ENCODE data around the gene SELENOM.

Gene SELENOM, protein sequence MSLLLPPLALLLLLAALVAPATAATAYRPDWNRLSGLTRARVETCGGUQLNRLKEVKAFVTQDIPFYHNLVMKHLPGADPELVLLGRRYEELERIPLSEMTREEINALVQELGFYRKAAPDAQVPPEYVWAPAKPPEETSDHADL

GRCh38 chr22:31107178-31107893 is at the start of gene SELENOM:
SELENOM (minus strand) TSS chr22:31107568; CDS start chr22:31107505, 63 bp downstream.
- peak; percentile 98 for DNase-seq (ENCODE audit: low read depth)

- peak; percentile 34 for DNase-seq (ENCODE audit: low read depth)
These were observed 48.1 kb upstream of the SELENOM start for GRCh38 chr22:31155422-31155821.

DNA sequence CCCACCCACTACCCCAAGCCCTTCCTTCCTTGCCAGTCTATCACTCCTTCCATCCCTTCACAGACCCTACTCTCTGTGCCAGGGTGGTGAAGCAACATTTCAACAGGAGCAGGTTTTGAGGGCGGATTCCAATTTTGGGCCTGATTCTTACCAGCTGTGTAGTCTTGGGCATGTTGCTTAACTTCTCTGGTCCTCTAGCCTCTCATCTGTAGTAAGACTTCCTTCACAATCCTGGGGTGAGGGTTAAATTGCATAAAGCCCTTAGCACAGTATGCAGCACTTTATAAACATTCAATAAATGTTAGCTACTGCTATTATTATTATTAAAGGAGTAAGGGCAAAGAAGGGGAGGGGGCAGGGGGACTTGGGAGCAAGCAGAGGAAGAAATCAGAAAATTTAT is 47.6 kb upstream of the SELENOM start:
- DNase-seq (ENCODE audit: low read depth) = no peak

DNA sequence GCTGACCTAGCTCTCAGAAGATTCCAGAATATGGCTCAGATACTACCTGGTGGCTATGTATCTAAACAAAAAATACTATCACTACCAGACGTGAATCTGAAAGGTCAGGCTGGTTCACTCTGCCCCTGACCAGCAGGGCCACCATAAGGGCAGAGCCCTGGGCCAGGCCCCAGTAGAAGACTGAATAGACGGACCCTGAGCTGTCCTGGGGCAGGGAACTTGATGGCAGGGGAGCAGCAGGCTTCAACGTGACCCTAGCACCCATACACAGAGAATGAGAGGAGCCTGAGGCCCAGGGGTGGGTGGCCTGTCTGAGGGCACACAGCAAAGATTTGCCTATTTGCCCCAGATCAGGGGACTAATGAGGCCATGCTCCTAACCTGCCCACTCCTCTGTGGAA is 46.0 kb upstream of the SELENOM start:
- no peak for DNase-seq (ENCODE audit: low read depth)

GRCh38 chr22:31151872-31152271 is 44.5 kb upstream of the SELENOM start:
- DNase-seq (ENCODE audit: low read depth) = no peak

GRCh38 chr22:31150615-31151014 is 43.2 kb upstream of the SELENOM start:
- DNase-seq (ENCODE audit: low read depth) = no peak

DNA sequence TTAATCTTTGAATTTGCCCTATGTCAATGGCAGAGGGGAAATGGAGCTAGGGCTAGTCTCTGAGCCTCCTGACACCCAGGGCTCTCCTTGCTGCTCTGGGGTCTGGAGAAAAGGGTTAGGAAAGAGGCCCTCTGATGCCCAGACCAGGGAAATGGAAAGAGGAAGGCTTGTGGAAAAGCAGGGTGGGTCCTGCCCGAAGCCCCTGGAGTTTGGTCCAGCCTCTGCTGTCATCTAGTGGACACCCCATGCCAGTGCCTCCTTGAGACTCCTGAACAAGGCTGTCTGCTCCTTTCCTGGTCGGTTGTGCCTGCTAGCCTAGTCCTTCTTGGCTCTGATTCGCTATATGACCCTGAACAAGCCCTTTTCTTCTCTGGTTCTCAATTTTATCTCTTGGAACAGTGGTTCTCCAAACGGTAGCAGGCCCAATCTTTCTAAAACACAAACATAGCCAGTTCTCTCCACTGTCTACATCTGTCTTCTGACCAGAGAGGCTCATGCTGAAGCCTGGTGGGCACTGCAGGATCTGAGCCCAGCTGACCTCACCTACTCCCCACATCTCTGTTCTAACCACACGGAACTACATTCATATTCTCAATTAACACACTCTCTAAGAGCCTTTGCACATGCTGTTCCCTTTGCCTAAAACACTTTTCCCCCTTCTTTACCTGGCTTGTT is 41.7 kb upstream of the SELENOM start:
- peak; percentile 76 for DNase-seq (ENCODE audit: low read depth)

GRCh38 chr22:31148488-31148887 is 41.1 kb upstream of the SELENOM start:
- DNase-seq (ENCODE audit: low read depth) = peak; percentile 58

DNA sequence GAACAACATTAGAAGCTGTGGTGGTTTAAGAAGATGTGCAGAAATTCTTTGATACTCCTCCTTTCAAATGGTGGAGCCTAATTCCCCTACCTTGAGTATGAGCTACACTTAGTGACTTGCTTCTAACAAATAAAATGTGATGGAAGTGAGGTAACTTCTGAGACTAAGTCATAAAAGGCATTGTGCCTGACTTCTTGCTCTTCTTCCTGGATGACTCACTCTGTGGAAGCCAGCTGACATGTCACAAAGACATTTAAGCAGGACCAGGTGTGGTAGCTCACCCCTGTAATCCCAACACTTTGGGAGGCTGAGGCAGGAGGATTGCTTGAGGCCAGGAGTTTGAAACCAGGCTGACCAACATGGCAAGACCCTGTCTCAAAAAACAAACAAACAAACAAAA is 36.9 kb upstream of the SELENOM start:
- DNase-seq (ENCODE audit: low read depth) = peak; percentile 33

GRCh38 chr22:31143537-31143936 is 36.2 kb upstream of the SELENOM start:
- DNase-seq (ENCODE audit: low read depth) = no peak

DNA sequence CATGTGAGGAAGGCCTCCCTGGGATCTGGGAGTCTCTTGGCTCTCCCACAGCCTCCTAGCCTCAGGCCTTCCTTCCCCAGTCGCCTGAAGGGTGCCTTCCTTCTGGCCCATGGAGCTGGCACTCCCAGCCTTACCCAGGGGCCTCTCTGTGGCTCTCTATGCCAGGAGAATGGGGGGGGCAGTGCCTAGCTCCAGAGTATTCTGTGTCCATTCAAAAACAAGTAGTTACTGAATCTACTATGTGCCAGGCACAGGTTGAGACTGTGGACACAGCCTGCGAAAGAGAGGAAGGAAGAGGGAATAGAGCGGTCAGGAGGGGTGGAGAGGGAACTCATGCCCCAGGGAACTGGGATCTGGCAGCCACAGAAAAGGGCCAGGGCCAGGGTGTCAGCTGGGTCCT is 35.7 kb upstream of the SELENOM start:
- DNase-seq (ENCODE audit: low read depth) = no peak

DNA sequence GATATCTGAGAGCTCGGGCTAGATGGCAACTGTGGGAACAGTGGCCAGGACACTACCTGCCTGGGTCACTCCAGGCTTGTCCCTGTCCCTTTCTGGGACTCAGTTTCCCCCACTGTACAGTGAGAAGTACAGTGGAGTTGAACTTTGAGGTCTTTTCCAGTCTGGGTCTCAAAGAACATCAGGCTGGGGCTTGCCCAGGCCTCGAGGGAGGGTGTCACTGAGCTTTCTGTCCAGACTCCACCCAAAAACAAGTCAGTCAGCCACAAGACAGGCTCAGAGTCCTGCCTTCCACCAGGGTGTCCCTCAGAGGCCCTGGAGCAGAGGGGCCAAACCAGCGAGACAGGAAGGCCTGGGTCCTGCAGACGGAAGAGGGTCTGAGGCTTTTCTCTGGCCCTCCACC is 34.9 kb upstream of the SELENOM start:
- DNase-seq (ENCODE audit: low read depth) = no peak

DNA sequence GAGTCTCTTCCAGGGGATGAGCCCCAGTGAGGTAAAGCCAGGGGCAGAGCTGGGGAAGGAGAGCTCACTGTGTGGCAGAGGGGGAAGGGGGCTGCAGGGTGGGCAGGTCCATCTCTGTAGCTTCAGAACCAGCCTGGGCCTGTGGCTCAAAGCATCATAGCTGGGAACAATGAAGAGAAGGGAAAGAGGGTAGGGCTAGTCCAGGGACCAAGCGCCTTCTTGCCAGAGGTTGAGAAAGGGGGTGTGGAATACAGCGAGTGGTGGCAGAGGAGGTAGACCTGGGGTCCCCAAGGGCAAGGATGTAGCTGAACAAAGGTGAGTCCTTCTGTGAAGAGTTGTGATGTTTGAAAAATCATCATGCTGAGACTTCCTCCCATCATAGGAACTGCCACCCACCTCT is 34.2 kb upstream of the SELENOM start:
- DNase-seq (ENCODE audit: low read depth) = no peak

- no peak for DNase-seq (ENCODE audit: low read depth)
These were observed 33.4 kb upstream of the SELENOM start for GRCh38 chr22:31140746-31141145.

GRCh38 chr22:31139866-31140716 is 32.7 kb upstream of the SELENOM start, which contains the start of gene PLA2G3:
PLA2G3 (minus strand) TSS chr22:31140508; CDS start chr22:31140354, 154 bp downstream.
- peak; percentile 78 for DNase-seq (ENCODE audit: low read depth)

DNA sequence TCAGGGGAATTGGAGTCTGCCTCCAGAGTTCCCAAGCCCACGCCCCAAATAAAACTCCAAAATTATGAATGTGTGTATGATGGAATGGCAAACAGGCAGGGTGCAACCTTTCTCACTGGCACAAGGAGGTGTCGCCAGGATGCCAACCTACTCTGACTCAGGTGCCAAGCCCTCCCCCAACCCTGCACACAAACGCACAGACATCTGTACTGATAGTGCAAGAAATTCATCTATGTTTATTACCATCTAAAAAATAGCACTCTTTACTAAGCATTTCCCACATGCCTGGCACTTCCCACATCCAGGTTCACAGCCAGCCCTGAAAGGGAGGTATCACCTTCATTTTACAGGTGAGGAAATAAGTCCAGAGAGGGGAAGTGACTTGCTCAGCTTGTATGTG is 31.7 kb upstream of the SELENOM start:
- DNase-seq (ENCODE audit: low read depth) = no peak

DNA sequence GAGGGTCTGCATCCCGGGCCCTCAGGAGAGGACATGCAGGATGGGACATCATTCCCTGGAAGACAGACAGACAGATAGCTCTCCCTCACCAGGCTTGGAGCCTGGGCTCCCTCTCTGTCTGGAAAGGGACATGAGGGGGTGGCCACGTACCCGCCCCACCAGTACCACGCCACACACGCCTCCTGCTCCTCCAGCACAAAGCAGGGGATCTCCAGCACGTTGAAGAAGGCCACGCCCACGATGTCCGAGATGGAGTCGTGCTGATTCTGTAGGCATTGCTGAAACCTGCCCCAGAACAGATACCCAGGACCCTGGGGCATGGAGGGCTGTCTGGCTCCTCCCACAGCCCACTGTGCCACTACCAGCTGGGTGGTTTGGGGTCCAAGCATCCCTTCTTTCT is 30.8 kb upstream of the SELENOM start:
- no peak for DNase-seq (ENCODE audit: low read depth)

DNA sequence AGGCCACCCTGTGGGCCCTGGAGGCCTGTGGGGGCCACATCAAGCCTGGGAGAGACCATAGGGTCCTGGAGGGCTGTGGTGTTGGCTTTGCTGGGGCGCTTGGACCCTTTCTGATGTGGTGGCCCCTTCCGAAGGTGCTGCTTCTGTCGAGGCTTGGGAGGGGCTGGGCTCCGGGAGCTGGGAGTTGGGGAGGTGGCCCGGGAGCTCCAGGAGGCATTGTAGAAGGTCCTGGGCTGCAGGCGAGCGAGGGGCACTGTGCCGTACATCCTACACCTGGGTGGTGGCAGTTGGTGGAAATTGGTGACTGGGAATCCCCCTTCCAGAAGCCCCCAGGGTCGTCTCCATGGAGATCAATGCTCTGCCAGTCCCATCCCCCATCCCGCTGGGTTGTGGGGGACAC is 30.4 kb upstream of the SELENOM start:
- DNase-seq (ENCODE audit: low read depth) = no peak

DNA sequence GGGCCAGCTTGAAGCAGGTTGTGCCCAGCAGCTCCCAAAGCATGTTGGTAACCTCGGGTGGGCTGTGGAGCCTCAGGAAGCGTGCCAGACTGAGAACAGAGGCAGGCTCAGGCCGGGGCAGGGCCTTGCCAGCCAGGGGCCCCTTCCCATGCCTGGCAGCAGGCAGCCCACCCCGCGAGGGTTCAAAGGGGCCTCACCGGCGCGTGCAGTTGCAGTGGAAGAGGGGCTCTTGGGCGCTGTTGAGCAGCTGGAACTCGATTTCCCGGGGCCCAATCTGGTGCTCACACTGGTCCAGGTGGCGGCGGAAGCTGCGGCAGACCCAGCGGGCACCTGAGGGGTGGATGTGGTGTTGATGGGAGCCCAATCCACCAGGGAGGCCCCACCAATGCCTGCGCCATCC is 29.3 kb upstream of the SELENOM start:
- no peak for DNase-seq (ENCODE audit: low read depth)

GRCh38 chr22:31136155-31136554 is 28.8 kb upstream of the SELENOM start:
- DNase-seq (ENCODE audit: low read depth) = no peak

DNA sequence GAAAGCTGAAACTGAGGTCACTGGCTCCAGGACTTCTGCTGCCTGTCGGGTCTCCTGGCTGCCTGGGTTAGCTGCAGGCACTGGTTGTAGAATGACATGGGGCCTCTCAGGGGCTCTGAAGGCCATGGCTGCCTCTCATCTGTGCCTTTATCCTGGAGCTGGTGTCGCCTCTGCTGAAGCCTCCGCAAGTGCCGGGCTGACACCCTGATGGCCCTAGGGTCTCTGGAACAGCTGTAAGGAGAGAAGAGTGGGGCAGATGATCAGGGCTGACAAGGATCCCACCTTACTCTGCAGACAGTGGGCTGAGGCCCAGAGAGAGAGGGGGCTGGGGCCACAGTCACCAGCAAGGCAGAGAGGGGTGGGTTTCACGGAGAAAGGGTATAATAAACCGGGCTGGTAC is 28.3 kb upstream of the SELENOM start:
- DNase-seq (ENCODE audit: low read depth) = no peak

DNA sequence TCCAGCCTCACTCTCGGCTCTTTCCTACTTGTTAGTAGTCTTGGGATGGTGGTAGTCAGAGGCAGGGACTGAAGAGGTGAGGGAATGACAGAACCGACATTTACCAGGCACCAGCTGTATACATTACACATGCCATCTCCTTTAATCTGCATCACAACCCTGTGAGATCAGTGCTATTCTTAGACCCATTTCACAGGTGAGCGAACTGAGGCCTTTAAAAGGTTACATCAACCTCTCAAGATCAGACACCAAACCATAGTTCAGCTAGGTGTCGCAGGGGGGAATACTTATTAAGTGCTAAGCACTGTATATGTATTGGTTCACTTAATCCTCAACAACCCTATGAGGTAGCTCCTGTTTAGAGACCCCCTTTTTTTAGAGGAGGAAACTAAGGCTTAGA is 27.3 kb upstream of the SELENOM start:
- DNase-seq (ENCODE audit: low read depth) = no peak
